Body of pancreas (tissue), 4 donors: ENCODE data around the gene KRT35. TPM values are rescaled to one million over a fixed set of nuclear protein-coding genes. Genes with fewer than 3 reads are reported as not detected.

Experiments used
- ATAC-seq: fragments of 150-250 bp; one replicate; pipeline ENCODE4 v1.9.1; 2016
- DNase-seq, 4 donors: peaks; one replicate each; pipeline ENCODE4 v3.0.0-alpha.2; 2019
- H3K27ac ChIP-seq, 4 donors: fragments of 200-600 bp; sonication (generic); 1 replicate in 3 of 4; 2 replicates in 1 of 4; pipeline versions ENCODE4 v1.5.1 to v1.6.1; 2016 to 2019; ENCODE audit warnings: mild to moderate bottlenecking in 1 of 4, mixed read lengths in 1 of 4, moderate library complexity in 1 of 4
- H3K27me3 ChIP-seq, 2 donors: fragments of 200-600 bp; sonication (generic); one replicate each; pipeline ENCODE4 v1.6.0; 2016; ENCODE audit warnings: mild to moderate bottlenecking in 1 of 2
- H3K36me3 ChIP-seq, 2 donors: fragments of 200-600 bp; sonication (generic); replicated peaks in 1 of 2; 2 replicates each; pipeline ENCODE4 v1.5.1; 2016; ENCODE audit warnings: low read depth in 2 of 2; ENCODE audit not compliant: insufficient read depth in 1 of 2
- H3K4me1 ChIP-seq: fragments of 200-600 bp; sonication (generic); one replicate; pipeline ENCODE4 v1.6.0; 2016
- H3K4me3 ChIP-seq, 2 donors: fragments of 200-600 bp; sonication (generic); 1 replicate in 1 of 2; 2 replicates in 1 of 2; pipeline ENCODE4 v1.5.1; 2016 to 2019
- H3K9me3 ChIP-seq, 3 donors: fragments of 200-600 bp; sonication (generic); 1 replicate in 2 of 3; 2 replicates in 1 of 3; pipeline ENCODE4 v1.5.1; 2016
- CTCF ChIP-seq, 7 experiments: fragments of 450-650 bp in 4 of 7; fragments of 200-600 bp in 3 of 7; sonication (generic) in 3 of 7; IDR thresholded peaks; one replicate each; pipeline ENCODE4 v1.5.1; 2016 to 2019; ENCODE audit warnings: antibody characterized with exemption in 7 of 7
- POLR2A ChIP-seq, 3 donors: fragments of 450-650 bp; IDR thresholded peaks; one replicate each; pipeline ENCODE4 v1.6.1; 2016; ENCODE audit warnings: antibody characterized with exemption in 3 of 3, mild to moderate bottlenecking in 2 of 3
- WGBS, 2 donors: methylation state at CpG; one replicate each; pipeline ENCODE4 v1.1.5; 2017; 5-methylcytosine and 5-hydroxymethylcytosine counted together
- intact Hi-C: fragments of 100-400 bp; cut with DNase I; formaldehyde crosslinking; loops from one replicate; pipeline ENCODE4 v1.15.1; 2023
- total RNA-seq, 2 donors: library from RNA; depleted of rRNA; stranded (reverse); fragments of >200 nt; gene quantifications; one replicate each; pipeline ENCODE4 v1.1.0, GENCODE V29; 2016

Gene KRT35
- total RNA-seq, 2 donors from 2014 or later, result not detected

- no peak for ATAC-seq
- WGBS, 2 donors, result 74 to 77% methylated on average over 9 of the region's 9 CpGs
- H3K27ac ChIP-seq, result no peak overlapping the region
- intact Hi-C loops, result no loop called here
- no peaks in the 10 kb centered on the region for H3K27me3 ChIP-seq
- H3K4me1 ChIP-seq, result no peaks in the 10 kb centered on the region
- no peak overlapping the region for H3K4me3 ChIP-seq
- TF ChIP-seq CTCF (IDR thresholded peaks at IDR 0.05), result no peak
- no peak for TF ChIP-seq POLR2A (IDR thresholded peaks at IDR 0.05)
- DNase-seq, result no peak
- H3K36me3 ChIP-seq, result no peaks in the 10 kb centered on the region
- H3K9me3 ChIP-seq, result no peaks in the 10 kb centered on the region
Measured at GRCh38 chr17:41503202-41503601, 22.3 kb upstream of the KRT35 start.

GRCh38 chr17:41500131-41500911, 19.4 kb upstream of the KRT35 start:
- DNase-seq, result no peak
- H3K4me1 ChIP-seq, result no peaks in the 10 kb centered on the region
- 68% methylated on average over 15 of the region's 15 CpGs for WGBS, 2 donors
- H3K9me3 ChIP-seq, result no peaks in the 10 kb centered on the region
- no peaks in the 10 kb centered on the region for H3K36me3 ChIP-seq
- no peaks in the 10 kb centered on the region for H3K27me3 ChIP-seq
- ATAC-seq, result no peak
- H3K27ac ChIP-seq, result no peak overlapping the region
- TF ChIP-seq CTCF (IDR thresholded peaks at IDR 0.05), result no peak
- intact Hi-C loops, result no loop called here
- H3K4me3 ChIP-seq, result no peak overlapping the region

GRCh38 chr17:41499714-41500113, 18.8 kb upstream of the KRT35 start:
- no peak for TF ChIP-seq CTCF (IDR thresholded peaks at IDR 0.05)
- no peak for TF ChIP-seq POLR2A (IDR thresholded peaks at IDR 0.05)
- Histone ChIP-seq H3K4me1 (no peaks in the 10 kb centered on the region), H3K27ac (no peak overlapping the region), H3K9me3 (no peaks in the 10 kb centered on the region), H3K27me3 (no peaks in the 10 kb centered on the region), H3K36me3 (no peaks in the 10 kb centered on the region), H3K4me3 (no peak overlapping the region)
- intact Hi-C loops, result no loop called here
- DNase-seq, result no peak
- ATAC-seq, result no peak
- WGBS, 2 donors, result 63 to 71% methylated on average over 5 of the region's 5 CpGs

GRCh38 chr17:41498276-41498675, 17.3 kb upstream of the KRT35 start:
- no peak for ATAC-seq
- no peaks in the 10 kb centered on the region for H3K4me1 ChIP-seq
- peak overlapping the region in 1 of 4 donors; percentile 19 for H3K27ac ChIP-seq

More at GRCh38 chr17:41498276-41498675, 17.3 kb upstream of the KRT35 start:
- H3K4me3 ChIP-seq, result no peak overlapping the region
- H3K9me3 ChIP-seq, result no peaks in the 10 kb centered on the region
- DNase-seq, result peak in 1 of 4 donors; percentile 41
- 58 to 65% methylated on average over 6 of the region's 6 CpGs for WGBS, 2 donors
- intact Hi-C loops, result no loop called here
- H3K27me3 ChIP-seq, result no peaks in the 10 kb centered on the region
- TF ChIP-seq CTCF (IDR thresholded peaks at IDR 0.05) (no peak), POLR2A (IDR thresholded peaks at IDR 0.05) (no peak)
- H3K36me3 ChIP-seq, result no peaks in the 10 kb centered on the region
